Measurements from ENCODE around the gene NOL9. TPM values are rescaled to one million over a fixed set of nuclear protein-coding genes. Genes with fewer than 3 reads are reported as not detected.

The NOL9 gene
- total RNA-seq, 1 donor from 2014 or later, result 26.8 TPM

DNA sequence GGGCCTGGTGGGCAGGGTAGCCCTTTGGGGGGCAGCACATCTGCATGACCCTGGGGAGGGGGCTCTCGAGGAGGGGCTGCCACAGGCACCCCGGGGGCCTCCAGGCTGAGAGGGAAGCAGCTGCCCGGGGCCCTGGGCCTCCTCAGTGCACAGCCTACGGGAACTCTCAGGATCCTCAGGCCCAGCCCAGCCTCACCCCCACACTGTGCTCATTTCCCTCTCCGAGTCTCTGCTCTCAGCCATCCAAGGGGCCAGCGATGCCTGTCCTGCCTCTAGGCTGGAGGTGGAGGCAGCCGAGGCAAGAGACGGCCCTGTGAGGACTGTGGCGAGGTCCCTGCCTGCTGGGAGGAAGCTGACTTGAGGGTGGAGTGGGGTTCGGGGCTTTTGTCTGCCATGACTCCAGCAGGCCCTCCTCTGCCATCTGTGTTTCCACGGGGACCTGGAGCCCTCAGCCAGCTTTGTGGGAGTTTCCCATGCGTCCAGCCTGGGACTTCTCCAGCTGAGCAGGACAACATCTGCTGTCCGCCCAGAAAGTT lies 55.7 kb downstream of the NOL9 start:
- H2AFZ ChIP-seq (ENCODE audit: low read depth, low read length), result peak overlapping the region; percentile 1
- no peaks in the 10 kb centered on the region for H3K36me3 Mint-ChIP-seq (ENCODE audit: low read depth, unreplicated experiment)
- no peak overlapping the region for H3K4me3 ChIP-seq (ENCODE audit: insufficient read depth, low read depth, low read length)
- H3K9me3 Mint-ChIP-seq (ENCODE audit: unreplicated experiment), result no peaks in the 10 kb centered on the region
- H4K20me1 ChIP-seq (ENCODE audit: insufficient read depth, low read length), result no peaks in the 10 kb centered on the region
- DNase-seq (ENCODE audit: low read depth) (no peak), FAIRE-seq (no peak)
- peaks cover 12% of the 10 kb centered on the region for H3K27me3 Mint-ChIP-seq (ENCODE audit: low read depth, unreplicated experiment)
- H3K4me1 Mint-ChIP-seq (ENCODE audit: low read depth, unreplicated experiment), result peaks cover 3% of the 10 kb centered on the region
- H3K36me3 ChIP-seq (ENCODE audit: insufficient read depth, low read length), result no peaks in the 10 kb centered on the region
- H3K79me2 ChIP-seq (ENCODE audit: insufficient read depth, low read length), result peaks cover 12% of the 10 kb centered on the region
- H3K27ac Mint-ChIP-seq (ENCODE audit: unreplicated experiment), result no peak overlapping the region
- H3K27ac ChIP-seq (ENCODE audit: low read depth, low read length), result no peak overlapping the region
- no peak overlapping the region for H3K4me2 ChIP-seq (ENCODE audit: low read length)
- H3K4me3 Mint-ChIP-seq (ENCODE audit: unreplicated experiment), result no peak overlapping the region
- H3K27me3 ChIP-seq (ENCODE audit: insufficient read depth, low read length), result peaks cover 2% of the 10 kb centered on the region
- peaks cover 15% of the 10 kb centered on the region for H3K4me1 ChIP-seq (ENCODE audit: insufficient read depth, low read length)
- TF ChIP-seq, protein P1, sequence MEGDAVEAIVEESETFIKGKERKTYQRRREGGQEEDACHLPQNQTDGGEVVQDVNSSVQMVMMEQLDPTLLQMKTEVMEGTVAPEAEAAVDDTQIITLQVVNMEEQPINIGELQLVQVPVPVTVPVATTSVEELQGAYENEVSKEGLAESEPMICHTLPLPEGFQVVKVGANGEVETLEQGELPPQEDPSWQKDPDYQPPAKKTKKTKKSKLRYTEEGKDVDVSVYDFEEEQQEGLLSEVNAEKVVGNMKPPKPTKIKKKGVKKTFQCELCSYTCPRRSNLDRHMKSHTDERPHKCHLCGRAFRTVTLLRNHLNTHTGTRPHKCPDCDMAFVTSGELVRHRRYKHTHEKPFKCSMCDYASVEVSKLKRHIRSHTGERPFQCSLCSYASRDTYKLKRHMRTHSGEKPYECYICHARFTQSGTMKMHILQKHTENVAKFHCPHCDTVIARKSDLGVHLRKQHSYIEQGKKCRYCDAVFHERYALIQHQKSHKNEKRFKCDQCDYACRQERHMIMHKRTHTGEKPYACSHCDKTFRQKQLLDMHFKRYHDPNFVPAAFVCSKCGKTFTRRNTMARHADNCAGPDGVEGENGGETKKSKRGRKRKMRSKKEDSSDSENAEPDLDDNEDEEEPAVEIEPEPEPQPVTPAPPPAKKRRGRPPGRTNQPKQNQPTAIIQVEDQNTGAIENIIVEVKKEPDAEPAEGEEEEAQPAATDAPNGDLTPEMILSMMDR (IDR thresholded peaks at IDR 0.05; ENCODE audit: insufficient read depth, low read depth, low read length), result no peak
- no peak for TF ChIP-seq EZH2 (IDR thresholded peaks at IDR 0.05; ENCODE audit: insufficient read depth, low read length)
- no peak overlapping the region for H3K9ac ChIP-seq (ENCODE audit: low read length)
- H3K9me3 ChIP-seq (ENCODE audit: insufficient read depth, low read depth, low read length), result no peaks in the 10 kb centered on the region

GRCh38 chr1:6497867-6498575 lies 56.3 kb downstream of the NOL9 start:
- TF ChIP-seq EZH2 (IDR thresholded peaks at IDR 0.05; ENCODE audit: insufficient read depth, low read length), result no peak
- Histone ChIP-seq H3K79me2 (ENCODE audit: insufficient read depth, low read length) (peaks cover 12% of the 10 kb centered on the region), H3K9me3 (ENCODE audit: insufficient read depth, low read depth, low read length) (no peaks in the 10 kb centered on the region), H3K4me1 (ENCODE audit: insufficient read depth, low read length) (peaks cover 15% of the 10 kb centered on the region), H4K20me1 (ENCODE audit: insufficient read depth, low read length) (no peaks in the 10 kb centered on the region), H3K4me3 (ENCODE audit: insufficient read depth, low read depth, low read length) (peak overlapping the region; percentile 54), H3K36me3 (ENCODE audit: insufficient read depth, low read length) (no peaks in the 10 kb centered on the region), H3K27ac (ENCODE audit: low read depth, low read length) (no peak overlapping the region), H3K4me2 (ENCODE audit: low read length) (peak overlapping the region; percentile 95), H3K27me3 (ENCODE audit: insufficient read depth, low read length) (peaks cover 2% of the 10 kb centered on the region), H2AFZ (ENCODE audit: low read depth, low read length) (peak overlapping the region; percentile 61), H3K9ac (ENCODE audit: low read length) (peak overlapping the region; percentile 61)
- Mint-ChIP-seq H3K27ac (ENCODE audit: unreplicated experiment) (peak overlapping the region; percentile 26), H3K4me3 (ENCODE audit: unreplicated experiment) (peak overlapping the region; percentile 80), H3K9me3 (ENCODE audit: unreplicated experiment) (no peaks in the 10 kb centered on the region), H3K4me1 (ENCODE audit: low read depth, unreplicated experiment) (peaks cover 3% of the 10 kb centered on the region), H3K36me3 (ENCODE audit: low read depth, unreplicated experiment) (no peaks in the 10 kb centered on the region), H3K27me3 (ENCODE audit: low read depth, unreplicated experiment) (peaks cover 12% of the 10 kb centered on the region)
- no peak for DNase-seq (ENCODE audit: low read depth)
- no peak for FAIRE-seq

- H4K20me1 ChIP-seq (ENCODE audit: insufficient read depth, low read length), result no peaks in the 10 kb centered on the region
- H2AFZ ChIP-seq (ENCODE audit: low read depth, low read length), result peak overlapping the region; percentile 61
- FAIRE-seq (no peak), DNase-seq (ENCODE audit: low read depth) (no peak)
- H3K4me3 ChIP-seq (ENCODE audit: insufficient read depth, low read depth, low read length), result peak overlapping the region; percentile 65
- H3K4me1 ChIP-seq (ENCODE audit: insufficient read depth, low read length), result peaks cover 18% of the 10 kb centered on the region
- Mint-ChIP-seq H3K9me3 (ENCODE audit: unreplicated experiment) (no peaks in the 10 kb centered on the region), H3K4me3 (ENCODE audit: unreplicated experiment) (peak overlapping the region; percentile 80), H3K4me1 (ENCODE audit: low read depth, unreplicated experiment) (peaks cover 4% of the 10 kb centered on the region), H3K27me3 (ENCODE audit: low read depth, unreplicated experiment) (peaks cover 10% of the 10 kb centered on the region), H3K36me3 (ENCODE audit: low read depth, unreplicated experiment) (no peaks in the 10 kb centered on the region), H3K27ac (ENCODE audit: unreplicated experiment) (no peak overlapping the region)
- H3K9ac ChIP-seq (ENCODE audit: low read length), result peak overlapping the region; percentile 76
- TF ChIP-seq, protein P1 (IDR thresholded peaks at IDR 0.05; ENCODE audit: insufficient read depth, low read depth, low read length), result no peak
- no peak for TF ChIP-seq EZH2 (IDR thresholded peaks at IDR 0.05; ENCODE audit: insufficient read depth, low read length)
- peaks cover 12% of the 10 kb centered on the region for H3K79me2 ChIP-seq (ENCODE audit: insufficient read depth, low read length)
- no peaks in the 10 kb centered on the region for H3K9me3 ChIP-seq (ENCODE audit: insufficient read depth, low read depth, low read length)
- no peaks in the 10 kb centered on the region for H3K36me3 ChIP-seq (ENCODE audit: insufficient read depth, low read length)
- no peak overlapping the region for H3K27ac ChIP-seq (ENCODE audit: low read depth, low read length)
- peak overlapping the region; percentile 95 for H3K4me2 ChIP-seq (ENCODE audit: low read length)
- peaks cover 2% of the 10 kb centered on the region for H3K27me3 ChIP-seq (ENCODE audit: insufficient read depth, low read length)
Observed at GRCh38 chr1:6497215-6497866, 57.0 kb downstream of the NOL9 start.

Data from astrocyte (in vitro differentiated cells and primary cell).